Endothelial cell of umbilical vein (primary cell): Measurements from ENCODE around the gene ATF6B. TPM values are rescaled to one million over a fixed set of nuclear protein-coding genes. Genes with fewer than 3 reads are reported as not detected.
A peak's percentile ranks its signal among the peaks of the same experiment; 100 is the strongest.

Experiments
- Bru-seq: library from RNA; stranded (reverse); fragments of 400-500 nt; gene quantifications from one replicate; lab custom pipeline; 2021; lab: Mats Ljungman, UMichigan
- BruChase-seq, 2 experiments: library from RNA; stranded (reverse); fragments of 400-500 nt; gene quantifications; one replicate each; lab custom pipeline; 2021; lab: Mats Ljungman, UMichigan
- BruUV-seq: library from RNA; stranded (reverse); fragments of 400-500 nt; replicated peaks from 2 replicates; lab custom pipeline; 2021; lab: Mats Ljungman, UMichigan
- CTCF ChIA-PET: fragments of 300-600, 350-600 bp; sonication (Branson Sonifier 250); formaldehyde crosslinking; loops from one replicate; lab custom pipeline; 2021; ENCODE audit warnings: antibody characterized with exemption, inconsistent platforms; lab: Charles Lee
- POLR2A ChIA-PET: fragments of 300-600, 350-600 bp; sonication (Branson Sonifier 250); formaldehyde crosslinking; loops from one replicate; lab custom pipeline; 2021; ENCODE audit warnings: antibody characterized with exemption, inconsistent platforms; lab: Charles Lee
- DNase-seq: peaks from one replicate; pipeline ENCODE4 v3.0.0-alpha.2; 2011; ENCODE audit warnings: low read depth, low spot score
- FAIRE-seq: peaks from 2 replicates; lab custom pipeline; 2011; peaks lifted over from hg19 to GRCh38; lab: Jason Lieb, UNC
- H2AFZ ChIP-seq: 2 replicates; pipeline ENCODE4 v1.6.0; 2012; ENCODE audit warnings: low read depth, low read length, control low read depth, inconsistent platforms
- H3K27ac ChIP-seq: 2 replicates; pipeline ENCODE4 v1.5.1; 2011; ENCODE audit warnings: low read depth, mild to moderate bottlenecking, control low read depth, low read length, moderate library complexity; ENCODE audit not compliant: insufficient read depth
- H3K27me3 ChIP-seq, 2 experiments: 2 replicates each; pipeline versions ENCODE4 v1.6.0 to v1.6.1; 2011; ENCODE audit warnings: low read length in 2 of 2, mixed read lengths in 1 of 2; ENCODE audit not compliant: control insufficient read depth in 2 of 2, insufficient read depth in 2 of 2
- H3K36me3 ChIP-seq, 2 experiments: 2 replicates in 1 of 2; 3 replicates in 1 of 2; pipeline ENCODE4 v1.5.1; 2011; ENCODE audit warnings: low read length in 2 of 2, mild to moderate bottlenecking in 1 of 2, moderate library complexity in 1 of 2; ENCODE audit not compliant: control insufficient read depth in 2 of 2, insufficient read depth in 2 of 2; ENCODE audit errors: extremely low read depth in 1 of 2
- H3K4me1 ChIP-seq: 3 replicates; pipeline ENCODE4 v1.5.1; 2011; ENCODE audit warnings: mild to moderate bottlenecking, low read length; ENCODE audit not compliant: control insufficient read depth, insufficient read depth; ENCODE audit errors: extremely low read depth
- H3K4me2 ChIP-seq: 2 replicates; pipeline ENCODE4 v1.6.1; 2011; ENCODE audit warnings: low read length, control low read depth, mixed read lengths; ENCODE audit not compliant: insufficient read depth
- H3K4me3 ChIP-seq, 3 experiments: fragments of 200-600 bp in 1 of 3; sonication (generic), shearing (Covaris generic) in 1 of 3; replicated peaks in 1 of 3; 2 replicates each; pipeline ENCODE4 v1.5.1; 2011 to 2016; ENCODE audit warnings: control low read depth in 3 of 3, low read length in 3 of 3, mild to moderate bottlenecking in 2 of 3, inconsistent platforms in 1 of 3, low read depth in 1 of 3, moderate library complexity in 1 of 3; ENCODE audit not compliant: insufficient read depth in 1 of 3
- H3K79me2 ChIP-seq: 2 replicates; pipeline ENCODE4 v1.6.0; 2012; ENCODE audit warnings: low read length, inconsistent platforms; ENCODE audit not compliant: control insufficient read depth, insufficient read depth
- H3K9ac ChIP-seq: replicated peaks from 2 replicates; pipeline ENCODE3; 2011; ENCODE audit warnings: low read length, control low read depth; ENCODE audit not compliant: insufficient read depth; ENCODE audit errors: extremely low read depth
- H3K9me1 ChIP-seq: replicated peaks from 3 replicates; pipeline ENCODE4 v1.6.0; 2011; ENCODE audit warnings: mild to moderate bottlenecking, low read length; ENCODE audit not compliant: control insufficient read depth, insufficient read depth; ENCODE audit errors: extremely low read depth
- H3K9me3 ChIP-seq: replicated peaks from 2 replicates; pipeline ENCODE4 v1.5.1; 2012; ENCODE audit warnings: low read length, inconsistent platforms; ENCODE audit not compliant: control insufficient read depth, insufficient read depth
- H4K20me1 ChIP-seq: replicated peaks from 2 replicates; pipeline ENCODE3; 2011; ENCODE audit warnings: mild to moderate bottlenecking, low read length; ENCODE audit not compliant: control insufficient read depth, insufficient read depth; ENCODE audit errors: extremely low read depth
- CTCF ChIP-seq, 2 donors: IDR thresholded peaks; 1 replicate in 1 of 2; 2 replicates in 1 of 2; pipeline ENCODE4 v1.5.1; 2011; ENCODE audit warnings: low read length in 2 of 2, mild to moderate bottlenecking in 2 of 2, moderate library complexity in 2 of 2, control low read depth in 1 of 2, inconsistent platforms in 1 of 2, low read depth in 1 of 2; ENCODE audit not compliant: insufficient read depth in 1 of 2; ENCODE audit errors: extremely low read depth in 1 of 2
- JUN ChIP-seq: IDR thresholded peaks from 2 replicates; pipeline ENCODE4 v1.6.1; 2011; ENCODE audit warnings: borderline replicate concordance, low read depth; ENCODE audit not compliant: insufficient read length, insufficient read depth
- MAX ChIP-seq: IDR thresholded peaks from 2 replicates; pipeline ENCODE4 v1.6.1; 2011; ENCODE audit not compliant: insufficient read depth, insufficient read length
- POLR2A ChIP-seq: IDR thresholded peaks from 2 replicates; pipeline ENCODE4 v1.6.1; 2012; ENCODE audit warnings: low read depth, mild to moderate bottlenecking, control low read depth, low read length
- POLR2AphosphoS5 ChIP-seq: IDR thresholded peaks from 2 replicates; pipeline ENCODE4 v1.6.1; 2012; ENCODE audit warnings: low read depth, mild to moderate bottlenecking, control low read depth, low read length, moderate library complexity; ENCODE audit not compliant: insufficient read depth
- dilution Hi-C: fragments of 300-500 bp; cut with MboI; formaldehyde crosslinking; loops from one replicate; pipeline ENCODE4 v1.15.0; 2019; ENCODE audit warnings: low sequenced_read_pairs; ENCODE audit not compliant: extremely low pct_ligation_motif_present
- intact Hi-C: fragments of 100-400 bp; cut with micrococcal nuclease; formaldehyde crosslinking; loops from one replicate; pipeline ENCODE4 v1.10.0; 2022
- long read RNA-seq: library from polyadenylated mRNA; stranded (forward); transcript quantifications from one replicate; pipeline ENCODE4 v2.0.0, GENCODE V29; 2021
- polyA minus RNA-seq, 3 experiments: library from RNA; depleted of rRNA, polyadenylated mRNA; stranded (reverse); fragments of >200 nt; gene quantifications; 1 replicate in 1 of 3; 2 replicates in 2 of 3; pipeline ENCODE4 v1.2.3, GENCODE V29; 2011
- polyA plus RNA-seq, 4 experiments: library from polyadenylated mRNA; depleted of rRNA in 3 of 4; stranded (reverse) in 3 of 4; unstranded in 1 of 4; fragments of >200 nt; gene quantifications; 2 replicates each; pipeline versions ENCODE4 v1.2.1 to v1.2.3, GENCODE V29; 2011 to 2012; ENCODE audit warnings: missing spikeins in 1 of 4
- total RNA-seq: library from RNA; stranded (reverse); gene quantifications from 2 replicates; pipeline ENCODE4 v1.2.3, GENCODE V29; 2021

The ATF6B gene
- total RNA-seq (102 and 106 TPM in 2 replicates), polyA plus RNA-seq (113 and 115 TPM in 2 replicates), polyA minus RNA-seq (87.7 and 103 TPM in 2 replicates), Bru-seq, nascent RNA (percentile 69 among the genes with signal in this experiment), BruChase-seq, experiment 1, labeled RNA remaining after a 6-hour chase (percentile 81 among the genes with signal in this experiment), BruChase-seq, experiment 2, labeled RNA remaining after a 2-hour chase (percentile 78 among the genes with signal in this experiment)
- 72.2 and 73.7 TPM in 2 replicates for polyA plus RNA-seq (2011; cell fraction: cytosol; rRNA removed)
- polyA plus RNA-seq (2011; cell fraction: nucleus; rRNA removed): 173 and 238 TPM in 2 replicates
- polyA plus RNA-seq (2012): 72.4 and 90.6 TPM in 2 replicates
- polyA minus RNA-seq (2011; cell fraction: cytosol; rRNA and poly(A)+ RNA removed): 19.0 TPM
- polyA minus RNA-seq (2011; cell fraction: nucleus; rRNA and poly(A)+ RNA removed): 72.4 and 80.5 TPM in 2 replicates
- long read RNA-seq, transcript ATF6B-216 (8 exons, 1,176 nt): major isoform, 22 of 62 reads
- long read RNA-seq, transcript ATF6B-210 (18 exons, 2,620 nt): minor isoform, 11 of 62 reads
- long read RNA-seq, partial matches to known transcripts: 16 of 62 reads
- long read RNA-seq, other reads (novel, unspliced or antisense): 12 of 62 reads

- TF ChIP-seq POLR2A: no peak
- peak; percentile 75 for TF ChIP-seq MAX
- no peak for TF ChIP-seq JUN
- TF ChIP-seq CTCF (IDR thresholded peaks at IDR 0.05; ENCODE audit: extremely low read depth in 1 of 2, insufficient read depth in 1 of 2, low read depth in 1 of 2, low read length in 2 of 2): no peak
- no peak for TF ChIP-seq POLR2AphosphoS5
These were observed at the start of gene ATF6B for GRCh38 chr6:32127717-32128592. Gene ATF6B, minus strand, starts transcription at chr6:32128246. Its CDS starts 39 bp downstream, at chr6:32128207.

More at GRCh38 chr6:32127717-32128592, at the start of gene ATF6B:
- BruUV-seq: no TSS peak
- H3K27me3 ChIP-seq: no peaks in the 10 kb centered on the region
- no peaks in the 10 kb centered on the region for H3K9me3 ChIP-seq
- CTCF ChIA-PET: interaction anchor here (1.0 to 3.5 kb wide), 8 partner anchors 9 to 844 kb away, joined by 3 to 17 read pairs (median 4); partner anchors contain the start of gene PBX2
- H2AFZ ChIP-seq: peak within 1 kb of the TSS; percentile 86
- POLR2A ChIA-PET: interaction anchor here (0.6 to 1.1 kb wide), 5 partner anchors 49 to 139 kb away, joined by 3 to 4 read pairs (median 4); no protein-coding TSS in a partner anchor
- H3K9ac ChIP-seq: peak within 1 kb of the TSS; percentile 89
- dilution Hi-C loops: no loop called here
- peak within 1 kb of the TSS; percentile 71 to 99 (median 84) for H3K4me3 ChIP-seq
- peaks cover 20% of the 10 kb centered on the region for H3K4me1 ChIP-seq
- peak; percentile 99 for DNase-seq
- H3K9me1 ChIP-seq: no peaks in the 10 kb centered on the region
- peaks cover 3 to 18% of the 10 kb centered on the region in 2 experiments for H3K36me3 ChIP-seq
- intact Hi-C loops: loop anchor here (1.0 kb wide), 2 partner anchors 62 to 127 kb away; partner anchors contain the start of gene PBX2
- peak within 1 kb of the TSS; percentile 57 for H3K4me2 ChIP-seq
- FAIRE-seq: peak; percentile 100
- no peaks in the 10 kb centered on the region for H4K20me1 ChIP-seq
- H3K79me2 ChIP-seq: peaks cover 11% of the 10 kb centered on the region
- H3K27ac ChIP-seq: peak within 1 kb of the TSS; percentile 83
